Keratinocyte (primary cell): Measurements from ENCODE around the gene ZNF524. TPM values are rescaled to one million over a fixed set of nuclear protein-coding genes. Genes with fewer than 3 reads are reported as not detected.
A peak's percentile ranks its signal among the peaks of the same experiment; 100 is the strongest.

ENCODE experiments used
- DNase-seq: peaks from one replicate; pipeline ENCODE4 v3.0.0-alpha.2; 2011; ENCODE audit warnings: low read depth, missing footprints, low spot score
- FAIRE-seq: peaks from 2 replicates; lab custom pipeline; 2011; peaks lifted over from hg19 to GRCh38; lab: Jason Lieb, UNC
- H2AFZ ChIP-seq: 2 replicates; pipeline ENCODE4 v1.6.0; 2012; ENCODE audit warnings: low read length, control low read depth, inconsistent platforms; ENCODE audit not compliant: control insufficient read depth
- H3K27ac ChIP-seq: 2 replicates; pipeline ENCODE4 v1.5.1; 2011; ENCODE audit warnings: low read length; ENCODE audit not compliant: control insufficient read depth, insufficient read depth
- H3K27me3 ChIP-seq: 3 replicates; pipeline ENCODE4 v1.6.0; 2011; ENCODE audit warnings: low read length; ENCODE audit not compliant: control insufficient read depth, insufficient read depth; ENCODE audit errors: extremely low read depth
- H3K36me3 ChIP-seq, 2 experiments: 2 replicates in 1 of 2; 3 replicates in 1 of 2; pipeline ENCODE4 v1.5.1; 2011; ENCODE audit warnings: low read length in 2 of 2, mild to moderate bottlenecking in 1 of 2; ENCODE audit not compliant: control insufficient read depth in 2 of 2, insufficient read depth in 2 of 2; ENCODE audit errors: extremely low read depth in 1 of 2
- H3K4me1 ChIP-seq: 3 replicates; pipeline ENCODE4 v1.5.1; 2011; ENCODE audit warnings: low read length; ENCODE audit not compliant: control insufficient read depth, insufficient read depth; ENCODE audit errors: extremely low read depth
- H3K4me2 ChIP-seq: 3 replicates; pipeline ENCODE4 v1.6.0; 2011; ENCODE audit warnings: low read depth, low read length; ENCODE audit not compliant: control insufficient read depth, insufficient read depth; ENCODE audit errors: extremely low read depth
- H3K4me3 ChIP-seq, 3 experiments: fragments of 200-600 bp in 1 of 3; sonication (generic) in 1 of 3; 2 replicates in 2 of 3; 3 replicates in 1 of 3; pipeline ENCODE4 v1.5.1; 2011 to 2016; ENCODE audit warnings: low read length in 3 of 3, mild to moderate bottlenecking in 3 of 3, control low read depth in 2 of 3, inconsistent platforms in 1 of 3, low read depth in 1 of 3, mixed read lengths in 1 of 3, mixed run types in 1 of 3, moderate library complexity in 1 of 3; ENCODE audit not compliant: control insufficient read depth in 2 of 3, insufficient read depth in 2 of 3; ENCODE audit errors: extremely low read depth in 1 of 3
- H3K79me2 ChIP-seq: 2 replicates; pipeline ENCODE4 v1.6.0; 2012; ENCODE audit warnings: low read length; ENCODE audit not compliant: control insufficient read depth, insufficient read depth
- H3K9ac ChIP-seq: 3 replicates; pipeline ENCODE4 v1.6.0; 2011; ENCODE audit warnings: low read length; ENCODE audit not compliant: control insufficient read depth, insufficient read depth; ENCODE audit errors: extremely low read depth
- H3K9me1 ChIP-seq: 3 replicates; pipeline ENCODE4 v1.6.0; 2011; ENCODE audit warnings: low read length; ENCODE audit not compliant: control insufficient read depth, insufficient read depth; ENCODE audit errors: extremely low read depth
- H3K9me3 ChIP-seq: 2 replicates; pipeline ENCODE4 v1.5.1; 2012; ENCODE audit warnings: low read depth, low read length; ENCODE audit not compliant: control insufficient read depth
- H4K20me1 ChIP-seq: 3 replicates; pipeline ENCODE4 v1.6.0; 2011; ENCODE audit warnings: low read length; ENCODE audit not compliant: control insufficient read depth, insufficient read depth; ENCODE audit errors: extremely low read depth
- EZH2 ChIP-seq: IDR thresholded peaks from one replicate; pipeline ENCODE4 v1.6.1; 2012; ENCODE audit warnings: inconsistent platforms, mild to moderate bottlenecking, low read length, moderate library complexity
- dilution Hi-C: fragments of 300-500 bp; cut with MboI; formaldehyde crosslinking; loops from one replicate; pipeline ENCODE4 v1.7.0; 2020; ENCODE audit warnings: low sequenced_read_pairs; ENCODE audit not compliant: extremely low pct_ligation_motif_present
- polyA plus RNA-seq, 5 experiments: library from polyadenylated mRNA; depleted of rRNA in 3 of 5; stranded (reverse) in 3 of 5; stranded (forward) in 1 of 5; unstranded in 1 of 5; fragments of >200 nt; gene quantifications; 1 replicate in 1 of 5; 2 replicates in 3 of 5; 3 replicates in 1 of 5; pipeline versions ENCODE4 v1.2.1 to v1.2.3, GENCODE V29; 2011 to 2012; ENCODE audit warnings: missing spikeins in 2 of 5, low read depth in 1 of 5, low replicate concordance in 1 of 5
- TF ChIP-seq, protein P1 (sequence below), 3 experiments: IDR thresholded peaks in 1 of 3; conservative IDR thresholded peaks in 1 of 3; optimal IDR thresholded peaks in 1 of 3; 2 replicates in 2 of 3; 3 replicates in 1 of 3; pipeline versions ENCODE3 to v1.5.1; 2011; ENCODE audit warnings: low read length in 3 of 3, mild to moderate bottlenecking in 3 of 3, moderate library complexity in 2 of 3, control low read depth in 1 of 3, inconsistent platforms in 1 of 3; ENCODE audit not compliant: insufficient read depth in 2 of 3; ENCODE audit errors: extremely low read depth in 1 of 3

Gene ZNF524
- polyA plus RNA-seq, 1 donor (not counting 4 experiments of a cell fraction or from before 2014, with no cell fraction given): 2.6 TPM

GRCh38 chr19:55578761-55579747 lies 21.0 kb upstream of the ZNF524 start:
- dilution Hi-C loops: no loop called here
- Histone ChIP-seq H3K79me2 (peaks cover 13% of the 10 kb centered on the region), H3K27me3 (no peaks in the 10 kb centered on the region), H3K4me3 (peak overlapping the region; percentile 80 to 97 (median 91)), H3K9me1 (no peaks in the 10 kb centered on the region), H3K27ac (no peak overlapping the region), H3K4me2 (peak overlapping the region; percentile 80), H3K4me1 (peaks cover 12% of the 10 kb centered on the region), H2AFZ (no peak overlapping the region), H3K9ac (peak overlapping the region; percentile 75), H4K20me1 (no peaks in the 10 kb centered on the region), H3K36me3 (peaks cover 0 to 2% of the 10 kb centered on the region in 2 experiments), H3K9me3 (no peaks in the 10 kb centered on the region)
- no peak for DNase-seq
- TF ChIP-seq, protein P1, sequence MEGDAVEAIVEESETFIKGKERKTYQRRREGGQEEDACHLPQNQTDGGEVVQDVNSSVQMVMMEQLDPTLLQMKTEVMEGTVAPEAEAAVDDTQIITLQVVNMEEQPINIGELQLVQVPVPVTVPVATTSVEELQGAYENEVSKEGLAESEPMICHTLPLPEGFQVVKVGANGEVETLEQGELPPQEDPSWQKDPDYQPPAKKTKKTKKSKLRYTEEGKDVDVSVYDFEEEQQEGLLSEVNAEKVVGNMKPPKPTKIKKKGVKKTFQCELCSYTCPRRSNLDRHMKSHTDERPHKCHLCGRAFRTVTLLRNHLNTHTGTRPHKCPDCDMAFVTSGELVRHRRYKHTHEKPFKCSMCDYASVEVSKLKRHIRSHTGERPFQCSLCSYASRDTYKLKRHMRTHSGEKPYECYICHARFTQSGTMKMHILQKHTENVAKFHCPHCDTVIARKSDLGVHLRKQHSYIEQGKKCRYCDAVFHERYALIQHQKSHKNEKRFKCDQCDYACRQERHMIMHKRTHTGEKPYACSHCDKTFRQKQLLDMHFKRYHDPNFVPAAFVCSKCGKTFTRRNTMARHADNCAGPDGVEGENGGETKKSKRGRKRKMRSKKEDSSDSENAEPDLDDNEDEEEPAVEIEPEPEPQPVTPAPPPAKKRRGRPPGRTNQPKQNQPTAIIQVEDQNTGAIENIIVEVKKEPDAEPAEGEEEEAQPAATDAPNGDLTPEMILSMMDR (optimal IDR thresholded peaks at IDR 0.05 in 1 of 3, IDR thresholded peaks at IDR 0.05 in 1 of 3, conservative IDR thresholded peaks at IDR 0.05 in 1 of 3; ENCODE audit: extremely low read depth in 1 of 3, insufficient read depth in 2 of 3, low read length in 3 of 3): no peak
- TF ChIP-seq EZH2: no peak
- FAIRE-seq: no peak

- Histone ChIP-seq H3K9ac (peak overlapping the region; percentile 75), H3K9me1 (no peaks in the 10 kb centered on the region), H3K4me3 (peak overlapping the region; percentile 80 to 97 (median 91)), H3K9me3 (no peaks in the 10 kb centered on the region), H3K79me2 (peaks cover 13% of the 10 kb centered on the region), H3K4me2 (peak overlapping the region; percentile 80), H2AFZ (peak overlapping the region; percentile 62), H4K20me1 (no peaks in the 10 kb centered on the region), H3K27me3 (peaks cover 2% of the 10 kb centered on the region), H3K36me3 (peaks cover 0 to 2% of the 10 kb centered on the region in 2 experiments), H3K27ac (peak overlapping the region; percentile 17), H3K4me1 (peaks cover 12% of the 10 kb centered on the region)
- FAIRE-seq: no peak
- no peak for DNase-seq
- dilution Hi-C loops: no loop called here
- TF ChIP-seq, protein P1 (optimal IDR thresholded peaks at IDR 0.05 in 1 of 3, IDR thresholded peaks at IDR 0.05 in 1 of 3, conservative IDR thresholded peaks at IDR 0.05 in 1 of 3; ENCODE audit: extremely low read depth in 1 of 3, insufficient read depth in 2 of 3, low read length in 3 of 3): no peak
- no peak for TF ChIP-seq EZH2
These were observed 20.1 kb upstream of the ZNF524 start for GRCh38 chr19:55579766-55580621.
